MM.1S (cell line): ENCODE results near the gene PXMP4.

Experiments used
- CTCF ChIP-seq: fragments of 300-600 bp; sonication (generic); IDR thresholded peaks from 2 replicates; pipeline ENCODE4 v1.5.1; 2016; ENCODE audit warnings: antibody characterized with exemption, low read length, mixed read lengths
- EZH2 ChIP-seq: fragments of 300-600 bp; sonication (generic); optimal IDR thresholded peaks from 2 replicates; pipeline ENCODE3; 2017; ENCODE audit warnings: low read depth, mild to moderate bottlenecking, antibody characterized with exemption, low read length, mixed read lengths

GRCh38 chr20:33666293-33667244 lies 53.5 kb downstream of the PXMP4 start, which contains the start of gene ACTL10:
- TF ChIP-seq CTCF (peak; percentile 40), EZH2 (no peak)
